ENCODE measurements around the gene BASP1.

BASP1 gene

GRCh38 chr5:17317473-17317872, 100.0 kb downstream of the BASP1 start:
- TF ChIP-seq GATA3 (IDR thresholded peaks at IDR 0.05; ENCODE audit: low read depth, low read length) (no peak), GATA2 (IDR thresholded peaks at IDR 0.05; ENCODE audit: low read depth, low read length) (no peak)

GRCh38 chr5:17325770-17326599, 108.6 kb downstream of the BASP1 start:
- no peak for TF ChIP-seq GATA2 (IDR thresholded peaks at IDR 0.05; ENCODE audit: low read depth, low read length)
- no peak for TF ChIP-seq GATA3 (IDR thresholded peaks at IDR 0.05; ENCODE audit: low read depth, low read length)

Measured in SH-SY5Y (cell line).